BLaER1 treated with 17β-estradiol and CSF1 and Interleukin-3, amounts not matched to agents 10 nM and 100 nM (cell line): ENCODE measurements around the gene CYSTM1.

Experiments used
- H3K27ac ChIP-seq, 11 experiments: shearing (Covaris generic); formaldehyde crosslinking; 2 replicates each; pipeline ENCODE4 v1.8.1; 2022
- H3K27me3 ChIP-seq, 11 experiments: shearing (Covaris generic); formaldehyde crosslinking; 2 replicates each; pipeline ENCODE4 v1.8.1; 2022
- H3K36me3 ChIP-seq, 11 experiments: shearing (Covaris generic); formaldehyde crosslinking; 2 replicates each; pipeline ENCODE4 v1.8.1; 2022
- H3K4me1 ChIP-seq, 10 experiments: shearing (Covaris generic); formaldehyde crosslinking; 2 replicates each; pipeline ENCODE4 v1.8.1; 2022
- H3K4me2 ChIP-seq, 11 experiments: shearing (Covaris generic); formaldehyde crosslinking; 2 replicates each; pipeline ENCODE4 v1.8.1; 2022
- H3K4me3 ChIP-seq, 10 experiments: shearing (Covaris generic); formaldehyde crosslinking; 2 replicates each; pipeline ENCODE4 v1.8.1; 2022
- H3K9ac ChIP-seq, 11 experiments: shearing (Covaris generic); formaldehyde crosslinking; 2 replicates each; pipeline ENCODE4 v1.8.1; 2022
- H3K9me3 ChIP-seq, 11 experiments: shearing (Covaris generic); formaldehyde crosslinking; replicated peaks in 1 of 11; 2 replicates each; pipeline ENCODE4 v1.8.1; 2022
- H4K20me1 ChIP-seq, 11 experiments: shearing (Covaris generic); formaldehyde crosslinking; 2 replicates each; pipeline ENCODE4 v1.8.1; 2022
- Cebpa-rat ChIP-seq, 11 experiments: shearing (Covaris generic); IDR thresholded peaks; 2 replicates each; pipeline ENCODE4 v1.8.1; 2022

The CYSTM1 gene

DNA sequence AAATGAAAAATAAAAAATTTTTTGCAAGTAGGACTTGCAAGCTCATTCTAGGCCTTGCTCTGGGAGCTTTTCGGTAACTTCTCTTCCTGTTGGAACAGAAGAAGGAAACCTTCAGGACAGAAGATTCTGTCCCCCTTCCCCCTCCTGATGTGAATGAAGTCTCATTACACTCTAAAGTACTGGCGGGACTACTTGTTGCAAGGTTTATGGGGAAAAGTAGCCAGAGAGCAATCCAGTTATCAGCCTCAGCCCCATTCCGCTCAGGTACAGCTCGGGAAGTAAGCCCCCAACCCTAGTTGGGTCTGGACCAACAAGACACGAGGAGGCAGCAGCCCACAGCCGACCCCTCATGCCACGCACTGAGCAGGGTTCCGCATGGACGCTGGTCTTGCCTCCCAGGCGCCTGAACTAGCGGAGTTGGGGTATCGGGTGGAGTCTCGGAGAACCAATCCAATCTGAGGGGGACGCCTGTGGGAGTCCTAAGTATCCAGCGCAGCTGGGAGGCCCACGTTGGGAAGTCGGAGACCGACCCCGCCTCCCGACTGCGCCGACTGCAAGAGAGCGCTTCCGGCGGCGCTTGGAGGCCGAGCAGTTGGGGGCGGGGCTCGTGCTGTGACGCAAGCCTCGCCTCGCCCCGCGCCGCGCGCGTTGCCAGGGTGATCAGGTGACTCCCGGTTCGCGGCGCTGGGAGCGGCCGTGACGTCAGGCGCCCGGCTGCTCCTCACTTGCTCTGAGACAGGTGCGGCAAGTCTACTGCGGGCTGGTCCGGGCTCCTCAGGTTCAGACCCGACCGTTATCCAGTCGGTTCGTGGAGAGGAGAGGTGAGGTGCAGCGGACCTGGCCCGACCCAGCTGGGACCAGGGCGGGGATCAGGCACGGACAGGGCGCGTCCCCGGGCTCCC is at the start of gene CYSTM1:
Gene CYSTM1 (plus strand): TSS at position 724 of the 902 bp plus-strand sequence. CDS start 19,278 bp downstream, outside the sequence.
- Histone ChIP-seq H3K4me1 (peaks cover 18 to 31% (median 22%) of the 10 kb centered on the region in 10 experiments), H3K4me2 (peak within 1 kb of the TSS; percentile 81 to 99 (median 93)), H4K20me1 (peaks cover 0 to 16% (median 0%) of the 10 kb centered on the region in 11 experiments; a peak in 2 of 22 replicates), H3K9me3 (no peaks in the 10 kb centered on the region), H3K9ac (peak within 1 kb of the TSS; percentile 76 to 93 (median 82)), H3K27me3 (no peaks in the 10 kb centered on the region), H3K27ac (peak within 1 kb of the TSS; percentile 73 to 93 (median 78)), H3K36me3 (no peaks in the 10 kb centered on the region), H3K4me3 (peak within 1 kb of the TSS; percentile 68 to 94 (median 84))
- peak in 7 of 11 experiments; percentile 20 to 78 (median 40); a peak in 8 of 22 replicates for TF ChIP-seq Cebpa-rat (IDR thresholded peaks at IDR 0.05)

DNA sequence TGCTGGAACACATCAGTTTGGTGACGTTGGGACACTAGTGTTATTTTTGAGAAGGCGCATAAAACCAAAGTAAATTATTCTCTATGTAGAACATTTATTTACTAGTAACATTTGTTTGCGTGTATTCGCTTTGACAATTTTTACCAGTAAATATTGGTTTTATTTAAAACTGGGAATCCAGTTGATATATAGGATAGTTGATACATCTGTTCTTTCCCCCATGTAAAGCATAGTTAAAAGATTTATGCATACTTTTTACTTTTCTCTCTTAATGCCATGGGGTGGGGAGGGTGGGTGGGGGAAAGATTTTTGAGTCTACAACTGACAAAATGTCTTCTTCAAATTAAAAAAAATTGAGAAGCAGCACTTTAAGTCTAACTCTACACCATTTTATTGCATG is 49.4 kb upstream of the CYSTM1 start, which contains the start of gene IGIP:
Gene IGIP (plus strand): TSS at position 301 of the 400 bp plus-strand sequence. CDS start 2,540 bp downstream, outside the sequence.
- H3K4me2 ChIP-seq: no peak within 1 kb of the TSS; a peak in 1 of 22 replicates
- H3K9me3 ChIP-seq: no peaks in the 10 kb centered on the region
- no peaks in the 10 kb centered on the region for H3K27me3 ChIP-seq
- H3K4me3 ChIP-seq: no peak within 1 kb of the TSS
- peaks cover 0 to 31% (median 0%) of the 10 kb centered on the region in 11 experiments; a peak in 3 of 22 replicates for H4K20me1 ChIP-seq
- no peak for TF ChIP-seq Cebpa-rat (IDR thresholded peaks at IDR 0.05)
- 0 out of 20 replicates have a peak, but pooled peaks cover 0 to 3% (median 0%) of the 10 kb centered on the region in 10 experiments for H3K4me1 ChIP-seq
- H3K9ac ChIP-seq: no peak within 1 kb of the TSS
- no peaks in the 10 kb centered on the region for H3K36me3 ChIP-seq
- no peak within 1 kb of the TSS for H3K27ac ChIP-seq

DNA sequence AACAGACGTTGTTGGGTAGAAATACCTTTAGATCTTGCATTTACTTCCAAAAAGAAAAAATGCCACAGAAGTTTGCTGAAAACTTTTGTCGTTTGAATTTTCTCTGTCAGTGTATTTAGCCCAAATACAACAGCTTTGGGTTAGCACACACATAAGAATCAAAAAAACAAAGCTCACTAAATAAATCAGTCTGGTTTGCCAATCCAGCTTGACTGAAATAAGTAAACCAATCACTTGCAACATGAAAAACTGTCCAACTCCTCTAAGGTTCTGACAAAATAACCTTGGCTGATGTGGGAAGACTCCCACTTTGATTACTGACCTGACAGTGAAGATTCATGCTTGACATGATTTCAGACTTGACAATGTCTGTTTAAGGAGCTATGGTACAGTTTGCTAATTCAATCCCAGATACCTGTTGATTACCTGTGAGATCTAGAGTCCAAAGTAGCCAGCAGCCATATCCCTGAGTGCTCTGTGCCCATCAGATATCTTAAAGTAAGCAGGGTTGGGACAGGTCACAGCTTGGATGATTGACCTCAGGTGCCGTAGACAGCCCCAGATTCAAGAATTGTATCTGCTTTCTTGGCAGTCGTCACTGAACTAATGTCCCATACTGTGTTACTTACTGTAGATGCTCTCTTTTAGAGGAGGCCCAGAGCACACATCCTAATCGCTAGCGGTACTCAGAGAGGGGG is 48.5 kb upstream of the CYSTM1 start:
- no peak overlapping the region for H3K4me2 ChIP-seq
- H3K27ac ChIP-seq: no peak overlapping the region
- H3K36me3 ChIP-seq: no peaks in the 10 kb centered on the region
- no peaks in the 10 kb centered on the region for H3K9me3 ChIP-seq
- no peak overlapping the region for H3K4me3 ChIP-seq
- H3K27me3 ChIP-seq: no peaks in the 10 kb centered on the region
- no peak overlapping the region for H3K9ac ChIP-seq
- peaks cover 3 to 6% (median 4%) of the 10 kb centered on the region in 10 experiments for H3K4me1 ChIP-seq
- no peak for TF ChIP-seq Cebpa-rat (IDR thresholded peaks at IDR 0.05)
- H4K20me1 ChIP-seq: peaks cover 0 to 26% (median 0%) of the 10 kb centered on the region in 11 experiments; a peak in 3 of 22 replicates

- peaks cover 0 to 30% (median 0%) of the 10 kb centered on the region in 11 experiments; a peak in 3 of 22 replicates for H4K20me1 ChIP-seq
- H3K27ac ChIP-seq: no peak overlapping the region
- H3K9me3 ChIP-seq: no peaks in the 10 kb centered on the region
- H3K36me3 ChIP-seq: no peaks in the 10 kb centered on the region
- peaks cover 22 to 25% (median 23%) of the 10 kb centered on the region in 10 experiments for H3K4me1 ChIP-seq
- H3K27me3 ChIP-seq: no peaks in the 10 kb centered on the region
- H3K4me2 ChIP-seq: no peak overlapping the region
- H3K4me3 ChIP-seq: no peak overlapping the region
- no peak for TF ChIP-seq Cebpa-rat (IDR thresholded peaks at IDR 0.05)
- H3K9ac ChIP-seq: no peak overlapping the region
These were observed 46.6 kb upstream of the CYSTM1 start for GRCh38 chr5:140128376-140128775.

- Histone ChIP-seq H3K9me3 (no peaks in the 10 kb centered on the region), H3K4me3 (no peak overlapping the region), H3K36me3 (no peaks in the 10 kb centered on the region), H4K20me1 (peaks cover 0 to 17% (median 0%) of the 10 kb centered on the region in 11 experiments; a peak in 3 of 22 replicates), H3K9ac (no peak overlapping the region), H3K27ac (no peak overlapping the region), H3K27me3 (no peaks in the 10 kb centered on the region), H3K4me1 (peaks cover 26 to 52% (median 51%) of the 10 kb centered on the region in 10 experiments), H3K4me2 (peak overlapping the region; percentile 56 to 86 (median 71))
- no peak for TF ChIP-seq Cebpa-rat (IDR thresholded peaks at IDR 0.05)
These were observed 43.8 kb upstream of the CYSTM1 start for GRCh38 chr5:140130949-140131733.

- H3K4me2 ChIP-seq: peak overlapping the region; percentile 56 to 86 (median 71)
- TF ChIP-seq Cebpa-rat (IDR thresholded peaks at IDR 0.05): no peak
These were observed 43.0 kb upstream of the CYSTM1 start for GRCh38 chr5:140131967-140132409.

DNA sequence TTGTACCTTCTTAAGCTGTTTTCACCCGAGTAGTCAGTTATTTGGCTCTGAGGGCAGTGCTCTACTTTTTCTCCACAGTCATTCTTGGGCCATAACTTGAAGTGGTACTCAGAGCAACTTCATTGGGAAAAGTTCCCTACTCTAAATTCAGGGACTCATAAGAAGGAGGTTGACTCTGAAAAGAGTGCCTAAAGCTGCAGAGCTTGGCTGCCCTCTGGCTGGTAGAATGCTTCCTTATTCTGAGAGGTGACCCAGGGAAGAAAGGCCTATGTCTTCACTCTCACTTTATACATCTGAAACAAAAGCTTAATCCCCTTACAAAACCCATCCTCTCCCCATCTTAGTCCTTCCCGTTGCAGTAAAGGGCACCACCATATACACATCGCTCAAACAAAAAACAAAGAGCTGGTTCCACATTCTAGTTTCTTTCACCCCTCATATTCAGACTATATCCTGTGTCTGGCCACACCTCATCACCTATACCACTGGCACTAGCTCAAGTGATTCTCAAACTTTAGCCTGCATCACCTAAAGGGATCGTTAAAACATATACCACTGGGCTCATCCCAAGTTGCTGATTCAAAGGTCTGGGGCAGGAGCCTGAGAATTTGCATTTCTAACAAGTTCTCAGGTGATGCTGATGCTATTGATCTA is 41.3 kb upstream of the CYSTM1 start:
- H4K20me1 ChIP-seq: peaks cover 0 to 8% (median 0%) of the 10 kb centered on the region in 11 experiments; a peak in 2 of 22 replicates
- no peak overlapping the region for H3K9ac ChIP-seq
- H3K36me3 ChIP-seq: no peaks in the 10 kb centered on the region
- H3K4me1 ChIP-seq: peaks cover 26 to 72% (median 70%) of the 10 kb centered on the region in 10 experiments
- H3K27me3 ChIP-seq: no peaks in the 10 kb centered on the region
- H3K9me3 ChIP-seq: no peaks in the 10 kb centered on the region
- H3K4me2 ChIP-seq: peak overlapping the region; percentile 56 to 86 (median 71); a peak in 21 of 22 replicates
- no peak for TF ChIP-seq Cebpa-rat (IDR thresholded peaks at IDR 0.05)
- H3K4me3 ChIP-seq: no peak overlapping the region
- no peak overlapping the region for H3K27ac ChIP-seq

More at GRCh38 chr5:140131967-140132409, 43.0 kb upstream of the CYSTM1 start:
- H3K4me1 ChIP-seq: peaks cover 26 to 60% (median 59%) of the 10 kb centered on the region in 10 experiments
- H3K9me3 ChIP-seq: no peaks in the 10 kb centered on the region
- peaks cover 0 to 12% (median 0%) of the 10 kb centered on the region in 11 experiments; a peak in 3 of 22 replicates for H4K20me1 ChIP-seq
- H3K27me3 ChIP-seq: no peaks in the 10 kb centered on the region
- H3K4me3 ChIP-seq: no peak overlapping the region; a peak in 1 of 20 replicates
- H3K36me3 ChIP-seq: no peaks in the 10 kb centered on the region
- H3K27ac ChIP-seq: peak overlapping the region in 4 of 11 experiments; percentile 19 to 57 (median 29); a peak in 7 of 22 replicates
- H3K9ac ChIP-seq: peak overlapping the region in 1 of 11 experiments; percentile 20; a peak in 1 of 22 replicates
